ENCODE results near the gene C11orf58.

Gene C11orf58

GRCh38 chr11:16750417-16750816 lies 12.0 kb downstream of the C11orf58 start:
- no peak overlapping the region for H3K27ac ChIP-seq
- TF ChIP-seq CTCF (conservative IDR thresholded peaks at IDR 0.05): no peak

GRCh38 chr11:16758382-16759024 lies 20.1 kb downstream of the C11orf58 start:
- H3K27ac ChIP-seq: no peak overlapping the region
- no peak for TF ChIP-seq CTCF (conservative IDR thresholded peaks at IDR 0.05)

GRCh38 chr11:16759857-16760508 lies 21.5 kb downstream of the C11orf58 start:
- TF ChIP-seq CTCF (conservative IDR thresholded peaks at IDR 0.05): no peak
- H3K27ac ChIP-seq: no peak overlapping the region

- H3K27ac ChIP-seq: no peak overlapping the region
- no peak for TF ChIP-seq CTCF (conservative IDR thresholded peaks at IDR 0.05)
These were observed 25.3 kb downstream of the C11orf58 start for GRCh38 chr11:16763746-16764145.

GRCh38 chr11:16764888-16765287 lies 26.4 kb downstream of the C11orf58 start:
- no peak overlapping the region for H3K27ac ChIP-seq

GRCh38 chr11:16767137-16767536 lies 28.7 kb downstream of the C11orf58 start:
- TF ChIP-seq CTCF (conservative IDR thresholded peaks at IDR 0.05): no peak
- no peak overlapping the region for H3K27ac ChIP-seq

More at GRCh38 chr11:16764888-16765287, 26.4 kb downstream of the C11orf58 start:
- no peak for TF ChIP-seq CTCF (conservative IDR thresholded peaks at IDR 0.05)

GRCh38 chr11:16767957-16768356 lies 29.5 kb downstream of the C11orf58 start:
- TF ChIP-seq CTCF (conservative IDR thresholded peaks at IDR 0.05): no peak
- no peak overlapping the region for H3K27ac ChIP-seq

Data from VCaP (cell line).